Bronchial epithelial cell (primary cell): ENCODE results near the gene RBM44. TPM values are rescaled to one million over a fixed set of nuclear protein-coding genes. Genes with fewer than 3 reads are reported as not detected.
"Not testable (repeated sequence)": the region's sequence is repeated elsewhere in the genome, so short reads cannot be mapped to it uniquely, and the experiment has no call there.

Source experiments
- DNase-seq: peaks from one replicate; pipeline ENCODE4 v3.0.0-alpha.2; 2010; ENCODE audit warnings: low read depth
- FAIRE-seq: peaks from 2 replicates; lab custom pipeline; 2011; peaks lifted over from hg19 to GRCh38; lab: Jason Lieb, UNC
- H3K27me3 ChIP-seq: 2 replicates; pipeline ENCODE4 v1.5.1; 2011; ENCODE audit warnings: low read length; ENCODE audit not compliant: control insufficient read depth, insufficient read depth
- H3K36me3 ChIP-seq: 2 replicates; pipeline ENCODE4 v1.5.1; 2011; ENCODE audit warnings: low read length; ENCODE audit not compliant: control insufficient read depth, insufficient read depth
- H3K4me3 ChIP-seq: 2 replicates; pipeline ENCODE4 v1.5.1; 2011; ENCODE audit warnings: mild to moderate bottlenecking, low read depth, low read length, control low read depth
- total RNA-seq: library from RNA; depleted of rRNA; stranded (reverse); fragments of >200 nt; gene quantifications from 2 replicates; pipeline ENCODE4 v1.2.1, GENCODE V29; 2014
- TF ChIP-seq, protein P1 (sequence below): IDR thresholded peaks from 2 replicates; pipeline ENCODE4 v1.5.1; 2011; ENCODE audit warnings: mild to moderate bottlenecking, moderate library complexity, low read length, control low read depth, inconsistent platforms; ENCODE audit not compliant: insufficient read depth, severe bottlenecking

RBM44 gene
- total RNA-seq, 1 donor from 2014 or later, result 0.26 TPM

DNA sequence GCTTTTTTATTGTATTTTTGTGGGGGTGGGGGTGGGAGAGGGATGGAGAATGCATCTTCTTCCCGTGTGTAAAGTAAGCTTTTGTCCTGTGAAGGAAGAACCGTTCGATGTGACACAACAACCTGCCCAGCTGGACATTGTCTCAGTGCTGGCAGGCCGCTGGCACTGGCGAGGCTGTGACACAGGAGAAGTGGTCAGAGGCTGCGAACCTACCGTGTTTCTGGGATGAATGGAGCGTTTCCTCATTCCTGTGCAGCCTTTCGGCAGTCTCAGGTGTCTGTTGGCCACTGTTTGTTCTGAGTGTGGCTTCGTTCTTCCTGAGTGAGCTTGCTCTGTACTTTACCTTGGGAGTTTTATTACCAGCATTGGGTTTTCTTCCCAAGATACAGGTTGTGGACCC is 68.9 kb downstream of the RBM44 start:
- FAIRE-seq, result no peak
- H3K4me3 ChIP-seq, result no peak overlapping the region

GRCh38 chr2:237868074-237868473 is 69.5 kb downstream of the RBM44 start:
- DNase-seq, H3K36me3 ChIP-seq, FAIRE-seq, H3K4me3 ChIP-seq, H3K27me3 ChIP-seq: not testable (repeated sequence)

More for the DNA sequence above, 68.9 kb downstream of the RBM44 start:
- H3K27me3 ChIP-seq, result no peaks in the 10 kb centered on the region
- no peak for DNase-seq
- TF ChIP-seq, protein P1, sequence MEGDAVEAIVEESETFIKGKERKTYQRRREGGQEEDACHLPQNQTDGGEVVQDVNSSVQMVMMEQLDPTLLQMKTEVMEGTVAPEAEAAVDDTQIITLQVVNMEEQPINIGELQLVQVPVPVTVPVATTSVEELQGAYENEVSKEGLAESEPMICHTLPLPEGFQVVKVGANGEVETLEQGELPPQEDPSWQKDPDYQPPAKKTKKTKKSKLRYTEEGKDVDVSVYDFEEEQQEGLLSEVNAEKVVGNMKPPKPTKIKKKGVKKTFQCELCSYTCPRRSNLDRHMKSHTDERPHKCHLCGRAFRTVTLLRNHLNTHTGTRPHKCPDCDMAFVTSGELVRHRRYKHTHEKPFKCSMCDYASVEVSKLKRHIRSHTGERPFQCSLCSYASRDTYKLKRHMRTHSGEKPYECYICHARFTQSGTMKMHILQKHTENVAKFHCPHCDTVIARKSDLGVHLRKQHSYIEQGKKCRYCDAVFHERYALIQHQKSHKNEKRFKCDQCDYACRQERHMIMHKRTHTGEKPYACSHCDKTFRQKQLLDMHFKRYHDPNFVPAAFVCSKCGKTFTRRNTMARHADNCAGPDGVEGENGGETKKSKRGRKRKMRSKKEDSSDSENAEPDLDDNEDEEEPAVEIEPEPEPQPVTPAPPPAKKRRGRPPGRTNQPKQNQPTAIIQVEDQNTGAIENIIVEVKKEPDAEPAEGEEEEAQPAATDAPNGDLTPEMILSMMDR, result no peak
- H3K36me3 ChIP-seq, result no peaks in the 10 kb centered on the region

GRCh38 chr2:237868631-237869342 is 70.2 kb downstream of the RBM44 start:
- Histone ChIP-seq H3K4me3 (no peak overlapping the region), H3K27me3 (no peaks in the 10 kb centered on the region), H3K36me3 (no peaks in the 10 kb centered on the region)
- FAIRE-seq (no peak), DNase-seq (no peak)
- TF ChIP-seq, protein P1, result no peak

DNA sequence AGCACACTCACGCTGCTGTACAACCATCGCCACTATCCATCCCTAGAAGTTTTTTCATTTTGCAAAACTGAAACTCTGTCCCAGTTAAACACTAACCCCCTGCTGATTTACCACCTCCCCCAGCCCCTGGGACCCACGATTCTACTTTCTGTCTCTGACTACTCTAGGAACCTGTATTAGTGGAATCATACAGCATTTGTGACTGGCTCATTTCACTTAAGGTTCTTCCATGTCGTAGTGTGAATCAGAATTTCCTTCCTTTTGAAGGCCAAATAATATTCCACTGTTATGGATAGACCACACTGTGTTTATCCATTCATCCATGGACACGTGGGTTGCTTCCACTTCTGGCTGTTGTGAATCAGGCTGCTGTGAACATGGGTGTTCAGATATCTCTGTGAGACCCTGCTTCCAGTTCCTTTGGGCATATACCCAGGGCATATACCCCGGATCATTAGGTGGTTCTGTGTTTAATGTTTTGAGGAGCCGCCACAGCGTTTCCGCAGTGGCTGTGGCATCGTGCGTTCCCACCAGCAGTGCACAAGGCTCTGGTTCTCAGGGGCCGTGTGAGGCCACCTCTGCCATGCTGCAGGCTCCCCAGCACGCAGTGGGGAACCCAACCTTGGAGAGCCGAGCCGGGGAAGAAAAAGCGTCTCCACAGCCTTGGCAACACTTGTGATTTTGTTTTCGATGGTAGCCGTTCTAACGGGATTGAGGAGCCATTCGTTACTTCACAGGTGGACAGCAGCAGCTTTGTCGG is 70.9 kb downstream of the RBM44 start:
- no peak for DNase-seq
- FAIRE-seq, result no peak
- no peaks in the 10 kb centered on the region for H3K36me3 ChIP-seq
- no peaks in the 10 kb centered on the region for H3K27me3 ChIP-seq
- TF ChIP-seq, protein P1, result no peak
- H3K4me3 ChIP-seq, result no peak overlapping the region

DNA sequence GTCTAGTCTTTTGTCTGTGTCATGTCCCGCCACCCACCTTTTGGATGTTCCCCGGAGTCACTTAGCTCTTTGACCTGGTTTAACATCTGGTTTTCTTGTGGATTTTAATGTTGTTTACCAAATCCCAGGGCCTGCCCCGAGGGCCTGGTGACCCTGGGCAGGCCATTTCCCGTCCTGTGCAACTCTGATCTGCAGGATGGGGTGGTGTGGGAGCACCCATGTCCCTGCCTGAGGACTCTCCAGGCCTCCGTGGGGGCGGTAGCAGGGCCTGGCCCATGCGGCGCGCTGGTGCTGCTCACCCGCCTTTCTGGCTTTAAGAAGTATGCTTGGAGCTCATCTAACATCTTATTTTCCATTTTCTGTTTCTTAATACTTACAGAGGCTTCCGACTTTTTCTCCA is 71.5 kb downstream of the RBM44 start:
- DNase-seq (no peak), FAIRE-seq (no peak)
- TF ChIP-seq, protein P1, result no peak
- no peaks in the 10 kb centered on the region for H3K27me3 ChIP-seq
- no peak overlapping the region for H3K4me3 ChIP-seq
- H3K36me3 ChIP-seq, result no peaks in the 10 kb centered on the region
